ENCODE results near the gene SBK1. TPM values are rescaled to one million over a fixed set of nuclear protein-coding genes. Genes with fewer than 3 reads are reported as not detected.

SBK1 gene
- total and polyA plus RNA-seq, 2 of the 4 experiments (the other 2 are of a cell fraction) = under 0.01 to 0.05 TPM

GRCh38 chr16:28311913-28312312 is 19.6 kb downstream of the SBK1 start:
- in situ Hi-C loops (cut with MboI; ENCODE audit: low sequenced_read_pairs) = loop anchor here (5.0 to 10.0 kb wide), 2 partner anchors 35 to 57 kb away; no protein-coding TSS in a partner anchor
- TF ChIP-seq NFE2L2 (IDR thresholded peaks at IDR 0.05; ENCODE audit: low read depth, low read length) (no peak), MXI1 (IDR thresholded peaks at IDR 0.05; ENCODE audit: borderline replicate concordance, low read depth, low read length) (no peak), BHLHE40 (IDR thresholded peaks at IDR 0.05; ENCODE audit: low read depth, low read length) (no peak), CHD1 (IDR thresholded peaks at IDR 0.05; ENCODE audit: low read depth, low read length) (no peak), RAD21 (IDR thresholded peaks at IDR 0.05; ENCODE audit: low read length) (no peak), RCOR1 (IDR thresholded peaks at IDR 0.05; ENCODE audit: insufficient replicate concordance, low read length) (no peak), RFX5 (IDR thresholded peaks at IDR 0.05; ENCODE audit: low read depth, low read length) (no peak), FOS (IDR thresholded peaks at IDR 0.05; ENCODE audit: low read depth, low read length) (no peak), CEBPB (IDR thresholded peaks at IDR 0.05; ENCODE audit: low read depth, low read length) (no peak), MAZ (IDR thresholded peaks at IDR 0.05; ENCODE audit: borderline replicate concordance, low read depth, low read length) (no peak), POLR2A (IDR thresholded peaks at IDR 0.05; ENCODE audit: low read depth, low read length) (no peak), MAFK (IDR thresholded peaks at IDR 0.05; ENCODE audit: low read depth, low read length) (no peak)
- TF ChIP-seq, protein P1, sequence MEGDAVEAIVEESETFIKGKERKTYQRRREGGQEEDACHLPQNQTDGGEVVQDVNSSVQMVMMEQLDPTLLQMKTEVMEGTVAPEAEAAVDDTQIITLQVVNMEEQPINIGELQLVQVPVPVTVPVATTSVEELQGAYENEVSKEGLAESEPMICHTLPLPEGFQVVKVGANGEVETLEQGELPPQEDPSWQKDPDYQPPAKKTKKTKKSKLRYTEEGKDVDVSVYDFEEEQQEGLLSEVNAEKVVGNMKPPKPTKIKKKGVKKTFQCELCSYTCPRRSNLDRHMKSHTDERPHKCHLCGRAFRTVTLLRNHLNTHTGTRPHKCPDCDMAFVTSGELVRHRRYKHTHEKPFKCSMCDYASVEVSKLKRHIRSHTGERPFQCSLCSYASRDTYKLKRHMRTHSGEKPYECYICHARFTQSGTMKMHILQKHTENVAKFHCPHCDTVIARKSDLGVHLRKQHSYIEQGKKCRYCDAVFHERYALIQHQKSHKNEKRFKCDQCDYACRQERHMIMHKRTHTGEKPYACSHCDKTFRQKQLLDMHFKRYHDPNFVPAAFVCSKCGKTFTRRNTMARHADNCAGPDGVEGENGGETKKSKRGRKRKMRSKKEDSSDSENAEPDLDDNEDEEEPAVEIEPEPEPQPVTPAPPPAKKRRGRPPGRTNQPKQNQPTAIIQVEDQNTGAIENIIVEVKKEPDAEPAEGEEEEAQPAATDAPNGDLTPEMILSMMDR (conservative IDR thresholded peaks at IDR 0.05; ENCODE audit: low read depth, low read length) = no peak
- Histone ChIP-seq H3K4me1 (ENCODE audit: control insufficient read depth, insufficient read depth, low read length) (no peaks in the 10 kb centered on the region), H2BK5ac (ENCODE audit: low read depth, low read length, poor library complexity, severe bottlenecking) (no peak overlapping the region), H3K27me3 (ENCODE audit: control insufficient read depth, insufficient read depth, low read length) (peaks cover 4% of the 10 kb centered on the region), H2AFZ (replicated peaks; ENCODE audit: low read length, poor library complexity) (no peak overlapping the region), H2AK9ac (replicated peaks; ENCODE audit: low read depth, low read length, poor library complexity) (no peak overlapping the region), H3K9ac (ENCODE audit: low read depth, low read length) (no peak overlapping the region), H3K79me1 (ENCODE audit: low read depth in 1 of 2, low read length in 2 of 2) (no peaks in the 10 kb centered on the region), H4K5ac (ENCODE audit: low read depth, low read length) (no peak overlapping the region), H3K4me2 (ENCODE audit: low read depth, low read length) (no peak overlapping the region), H3K18ac (ENCODE audit: low read depth, low read length) (no peak overlapping the region), H2BK15ac (ENCODE audit: low read depth, low read length) (no peak overlapping the region), H4K8ac (ENCODE audit: low read depth in 2 of 2, low read length in 2 of 2) (no peak overlapping the region), H2AK5ac (ENCODE audit: low read depth, low read length) (no peak overlapping the region), H4K91ac (ENCODE audit: insufficient read depth, low read depth, low read length) (no peak overlapping the region), H3K4me3 (ENCODE audit: insufficient read depth, low read depth, low read length) (no peak overlapping the region), H2BK20ac (ENCODE audit: low read depth, low read length) (no peak overlapping the region), H3K9me1 (ENCODE audit: insufficient read depth, low read length) (no peaks in the 10 kb centered on the region), H3K4ac (ENCODE audit: low read depth, low read length) (no peak overlapping the region), H3K9me3 (ENCODE audit: control insufficient read depth, insufficient read depth, low read length) (no peaks in the 10 kb centered on the region), H3K27ac (ENCODE audit: insufficient read depth, low read length) (no peak overlapping the region), H3K23ac (ENCODE audit: low read depth, low read length) (no peak overlapping the region), H3K36me3 (ENCODE audit: control insufficient read depth, insufficient read depth, low read length) (no peaks in the 10 kb centered on the region), H3K56ac (ENCODE audit: extremely low read depth, insufficient read depth, low read length) (no peak overlapping the region), H2BK120ac (ENCODE audit: low read depth, low read length) (no peak overlapping the region), H3K14ac (replicated peaks; ENCODE audit: low read depth, low read length) (no peak overlapping the region), H4K20me1 (ENCODE audit: insufficient read depth, low read length) (no peaks in the 10 kb centered on the region)
- WGBS, 2 experiments (ENCODE audit: extremely low coverage in 2 of 2, insufficient read length in 1 of 2) = 100% methylated on average over 2 of the region's 14 CpGs; no CpG with 5 or more reads in 1 of the 2 experiments
- dilution Hi-C loops (cut with HindIII; ENCODE audit: low sequenced_read_pairs, unreplicated experiment) = no loop called here
- POLR2A ChIA-PET (ENCODE audit: unreplicated experiment) = no interaction called here
- intact Hi-C loops (cut with micrococcal nuclease) = loop anchor here (10.0 kb wide), 1 partner anchor 167 kb away; no protein-coding TSS in a partner anchor
- ATAC-seq (ENCODE audit: low read depth) (no peak), DNase-seq (no peak)
- no TSS peak for BruUV-seq (replicated peaks)
- CTCF ChIA-PET = no interaction called here

All from IMR-90 (cell line).